Measurements from ENCODE around the gene GTPBP10. TPM values are rescaled to one million over a fixed set of nuclear protein-coding genes. Genes with fewer than 3 reads are reported as not detected.
A peak's percentile ranks its signal among the peaks of the same experiment; 100 is the strongest.

GTPBP10 gene
- total and polyA plus RNA-seq, 2 of the 13 experiments (the other 11 are each of a cell fraction or from before 2014, with no cell fraction given), result 13.3 to 38.7 TPM

DNA sequence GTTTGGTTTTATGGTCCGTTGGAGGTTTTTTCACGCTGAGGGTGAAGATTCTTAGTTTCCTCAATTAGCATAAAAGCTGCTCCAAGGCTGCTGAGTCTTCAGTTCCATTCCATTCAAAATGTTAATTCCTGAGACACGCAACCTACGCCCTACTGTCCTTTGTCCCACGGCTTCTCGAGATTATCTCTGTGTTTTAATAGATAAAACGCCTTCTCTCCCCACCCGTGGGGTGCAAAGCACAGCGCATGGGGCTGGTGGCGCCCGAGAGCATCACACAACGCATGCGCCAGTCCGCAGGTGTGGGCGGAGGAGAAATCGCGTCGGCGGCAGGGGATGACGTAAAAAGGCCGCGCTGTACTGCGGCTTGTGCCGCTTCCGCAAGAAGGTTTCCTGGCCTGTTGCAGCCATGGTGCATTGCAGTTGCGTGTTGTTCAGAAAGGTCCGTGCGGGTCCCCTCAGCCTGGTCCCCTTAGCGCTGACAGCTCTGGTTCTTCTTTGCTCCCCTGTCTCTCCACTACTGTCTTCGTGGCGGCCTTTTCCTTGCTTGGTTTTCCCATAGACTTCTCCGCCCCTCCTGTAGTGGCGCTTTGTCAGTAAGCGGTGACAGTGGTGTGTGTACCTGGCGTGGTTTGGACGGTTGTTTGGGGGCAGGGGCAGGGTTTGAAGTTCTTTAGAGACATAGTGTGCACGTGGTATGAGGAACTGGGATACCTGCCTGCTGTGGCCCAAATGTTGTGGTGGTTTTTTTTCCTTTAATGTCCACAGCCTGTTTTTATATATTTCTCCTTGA, at the start of gene GTPBP10 (continued):
- TF ChIP-seq, protein P1, sequence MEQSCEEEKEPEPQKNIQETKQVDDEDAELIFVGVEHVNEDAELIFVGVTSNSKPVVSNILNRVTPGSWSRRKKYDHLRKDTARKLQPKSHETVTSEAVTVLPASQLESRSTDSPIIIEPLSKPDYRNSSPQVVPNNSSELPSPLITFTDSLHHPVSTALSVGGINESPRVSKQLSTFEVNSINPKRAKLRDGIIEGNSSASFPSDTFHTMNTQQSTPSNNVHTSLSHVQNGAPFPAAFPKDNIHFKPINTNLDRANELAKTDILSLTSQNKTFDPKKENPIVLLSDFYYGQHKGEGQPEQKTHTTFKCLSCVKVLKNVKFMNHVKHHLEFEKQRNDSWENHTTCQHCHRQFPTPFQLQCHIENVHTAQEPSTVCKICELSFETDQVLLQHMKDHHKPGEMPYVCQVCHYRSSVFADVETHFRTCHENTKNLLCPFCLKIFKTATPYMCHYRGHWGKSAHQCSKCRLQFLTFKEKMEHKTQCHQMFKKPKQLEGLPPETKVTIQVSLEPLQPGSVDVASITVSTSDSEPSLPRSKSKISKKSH (CRISPR knock-in tag; IDR thresholded peaks at IDR 0.05; ENCODE audit: borderline replicate concordance), result no peak
- TF ChIP-seq ZNF576 (CRISPR knock-in tag; IDR thresholded peaks at IDR 0.05) (no peak), AKAP8 (CRISPR knock-in tag; IDR thresholded peaks at IDR 0.05) (no peak), ATF7 (IDR thresholded peaks at IDR 0.05) (no peak), ATF7 (CRISPR knock-in tag; IDR thresholded peaks at IDR 0.05) (peak; percentile 44; the same call in 1 of the 2 replicates), ZNF513 (CRISPR knock-in tag; conservative IDR thresholded peaks at IDR 0.05) (no peak), MTA3 (CRISPR knock-in tag; IDR thresholded peaks at IDR 0.05) (no peak), FOXO1 (CRISPR knock-in tag; IDR thresholded peaks at IDR 0.05) (peak; percentile 64; the same call in 1 of the 2 replicates), CREM (IDR thresholded peaks at IDR 0.05) (peak; percentile 99), CREM (CRISPR knock-in tag; IDR thresholded peaks at IDR 0.05) (peak; percentile 84), FOXK1 (CRISPR knock-in tag; IDR thresholded peaks at IDR 0.05; ENCODE audit: borderline replicate concordance, low read depth) (peak; percentile 95), FOXA3 (CRISPR knock-in tag; IDR thresholded peaks at IDR 0.05) (peak; percentile 52), KMT2A (CRISPR knock-in tag; IDR thresholded peaks at IDR 0.05) (peak; percentile 91), ZSCAN9 (CRISPR knock-in tag; IDR thresholded peaks at IDR 0.05; ENCODE audit: borderline replicate concordance) (no peak; the same call in 1 of the 2 replicates), ZNF33B (CRISPR knock-in tag; IDR thresholded peaks at IDR 0.05) (0 out of 2 replicates have a peak, but pooled peaks have one; percentile 71), ZC3H13 (CRISPR knock-in tag; IDR thresholded peaks at IDR 0.05) (no peak), ZNF503 (CRISPR knock-in tag; IDR thresholded peaks at IDR 0.05) (no peak), ZSCAN31 (CRISPR knock-in tag; IDR thresholded peaks at IDR 0.05; ENCODE audit: low read depth) (peak; percentile 49; the same call in 1 of the 2 replicates), CCAR2 (optimal IDR thresholded peaks at IDR 0.05; ENCODE audit: low read depth, low read length) (no peak)
- TF ChIP-seq, protein P2, sequence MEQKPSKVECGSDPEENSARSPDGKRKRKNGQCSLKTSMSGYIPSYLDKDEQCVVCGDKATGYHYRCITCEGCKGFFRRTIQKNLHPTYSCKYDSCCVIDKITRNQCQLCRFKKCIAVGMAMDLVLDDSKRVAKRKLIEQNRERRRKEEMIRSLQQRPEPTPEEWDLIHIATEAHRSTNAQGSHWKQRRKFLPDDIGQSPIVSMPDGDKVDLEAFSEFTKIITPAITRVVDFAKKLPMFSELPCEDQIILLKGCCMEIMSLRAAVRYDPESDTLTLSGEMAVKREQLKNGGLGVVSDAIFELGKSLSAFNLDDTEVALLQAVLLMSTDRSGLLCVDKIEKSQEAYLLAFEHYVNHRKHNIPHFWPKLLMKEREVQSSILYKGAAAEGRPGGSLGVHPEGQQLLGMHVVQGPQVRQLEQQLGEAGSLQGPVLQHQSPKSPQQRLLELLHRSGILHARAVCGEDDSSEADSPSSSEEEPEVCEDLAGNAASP (CRISPR knock-in tag; IDR thresholded peaks at IDR 0.05; ENCODE audit: borderline replicate concordance), result peak; percentile 35; the same call in 1 of the 2 replicates
- TF ChIP-seq, protein P3, sequence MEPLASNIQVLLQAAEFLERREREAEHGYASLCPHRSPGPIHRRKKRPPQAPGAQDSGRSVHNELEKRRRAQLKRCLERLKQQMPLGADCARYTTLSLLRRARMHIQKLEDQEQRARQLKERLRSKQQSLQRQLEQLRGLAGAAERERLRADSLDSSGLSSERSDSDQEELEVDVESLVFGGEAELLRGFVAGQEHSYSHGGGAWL (CRISPR knock-in tag; IDR thresholded peaks at IDR 0.05), result peak; percentile 68; the same call in 1 of the 2 replicates
- TF ChIP-seq, protein P4, sequence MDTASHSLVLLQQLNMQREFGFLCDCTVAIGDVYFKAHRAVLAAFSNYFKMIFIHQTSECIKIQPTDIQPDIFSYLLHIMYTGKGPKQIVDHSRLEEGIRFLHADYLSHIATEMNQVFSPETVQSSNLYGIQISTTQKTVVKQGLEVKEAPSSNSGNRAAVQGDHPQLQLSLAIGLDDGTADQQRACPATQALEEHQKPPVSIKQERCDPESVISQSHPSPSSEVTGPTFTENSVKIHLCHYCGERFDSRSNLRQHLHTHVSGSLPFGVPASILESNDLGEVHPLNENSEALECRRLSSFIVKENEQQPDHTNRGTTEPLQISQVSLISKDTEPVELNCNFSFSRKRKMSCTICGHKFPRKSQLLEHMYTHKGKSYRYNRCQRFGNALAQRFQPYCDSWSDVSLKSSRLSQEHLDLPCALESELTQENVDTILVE (CRISPR knock-in tag; IDR thresholded peaks at IDR 0.05), result peak; percentile 59; the same call in 1 of the 2 replicates
